OCI-LY1 (cell line): ENCODE data around the gene C5orf46.

ENCODE experiments used
- H2AFZ ChIP-seq: fragments of 200-600 bp; sonication (generic), shearing (Covaris generic); 2 replicates; pipeline ENCODE4 v1.6.0; 2014; ENCODE audit warnings: antibody characterized with exemption, mild to moderate bottlenecking, low read length
- H3F3A ChIP-seq: fragments of 200-600 bp; sonication (generic), shearing (Covaris generic); 2 replicates; pipeline ENCODE4 v1.6.0; 2014; ENCODE audit warnings: mild to moderate bottlenecking, antibody characterized with exemption, low read length, moderate library complexity; ENCODE audit not compliant: insufficient read depth
- H3K27ac ChIP-seq: fragments of 200-600 bp; sonication (generic); 2 replicates; pipeline ENCODE4 v1.5.1; 2014; ENCODE audit warnings: low read length, mixed run types, mild to moderate bottlenecking, low read depth; ENCODE audit not compliant: poor library complexity, severe bottlenecking
- H3K27me3 ChIP-seq: fragments of 200-600 bp; sonication (generic); 2 replicates; pipeline ENCODE4 v1.6.0; 2014; ENCODE audit warnings: antibody characterized with exemption, mild to moderate bottlenecking, low read length, moderate library complexity; ENCODE audit not compliant: insufficient read depth
- H3K36me3 ChIP-seq: fragments of 200-600 bp; sonication (generic); 2 replicates; pipeline ENCODE4 v1.6.1; 2014; ENCODE audit warnings: mild to moderate bottlenecking, antibody characterized with exemption, low read length, moderate library complexity, mixed read lengths; ENCODE audit not compliant: insufficient read depth
- H3K4me1 ChIP-seq: fragments of 200-600 bp; sonication (generic); 2 replicates; pipeline ENCODE4 v1.5.1; 2014; ENCODE audit warnings: mild to moderate bottlenecking, low read length, moderate library complexity; ENCODE audit not compliant: insufficient read depth, severe bottlenecking
- H3K4me2 ChIP-seq: fragments of 200-600 bp; sonication (generic), shearing (Covaris generic); 2 replicates; pipeline ENCODE4 v1.6.1; 2014; ENCODE audit warnings: low read length
- H3K4me3 ChIP-seq: fragments of 200-600 bp; sonication (generic); 2 replicates; pipeline ENCODE4 v1.5.1; 2014; ENCODE audit warnings: low read length, low read depth, mild to moderate bottlenecking, mixed read lengths; ENCODE audit not compliant: poor library complexity, severe bottlenecking
- H3K79me2 ChIP-seq: fragments of 200-600 bp; shearing (Covaris generic); 2 replicates; pipeline ENCODE4 v1.6.1; 2016; ENCODE audit warnings: mixed run types, low read length, mixed read lengths; ENCODE audit not compliant: insufficient read depth
- H3K9ac ChIP-seq: fragments of 200-600 bp; sonication (generic), shearing (Covaris generic); 2 replicates; pipeline ENCODE4 v1.6.1; 2014; ENCODE audit warnings: mild to moderate bottlenecking, low read length, mixed read lengths
- H3K9me2 ChIP-seq: fragments of 200-600 bp; sonication (generic), shearing (Covaris generic); 2 replicates; pipeline ENCODE4 v1.6.1; 2014; ENCODE audit warnings: low read depth, mild to moderate bottlenecking, low read length, mixed read lengths
- H3K9me3 ChIP-seq: fragments of 200-600 bp; shearing (Covaris generic); 2 replicates; pipeline ENCODE4 v1.6.1; 2014; ENCODE audit warnings: low read length, mixed read lengths
- H4K20me1 ChIP-seq: fragments of 200-600 bp; sonication (generic), shearing (Covaris generic); 2 replicates; pipeline ENCODE4 v1.6.0; 2016; ENCODE audit warnings: mild to moderate bottlenecking, low read length; ENCODE audit not compliant: insufficient read depth
- EZH2 ChIP-seq: fragments of 200-600 bp; sonication (generic), shearing (Covaris generic); IDR thresholded peaks from 2 replicates; pipeline ENCODE4 v1.8.0; 2017; ENCODE audit warnings: borderline replicate concordance, mixed run types, mild to moderate bottlenecking, antibody characterized with exemption, low read length, moderate library complexity, mixed read lengths
- TF ChIP-seq, protein P1 (sequence below): fragments of 200-600 bp; sonication (generic), shearing (Covaris generic); IDR thresholded peaks from 2 replicates; pipeline ENCODE4 v1.5.1; 2017; ENCODE audit warnings: mild to moderate bottlenecking, antibody characterized with exemption, low read length, moderate library complexity, mixed read lengths

Gene C5orf46

DNA sequence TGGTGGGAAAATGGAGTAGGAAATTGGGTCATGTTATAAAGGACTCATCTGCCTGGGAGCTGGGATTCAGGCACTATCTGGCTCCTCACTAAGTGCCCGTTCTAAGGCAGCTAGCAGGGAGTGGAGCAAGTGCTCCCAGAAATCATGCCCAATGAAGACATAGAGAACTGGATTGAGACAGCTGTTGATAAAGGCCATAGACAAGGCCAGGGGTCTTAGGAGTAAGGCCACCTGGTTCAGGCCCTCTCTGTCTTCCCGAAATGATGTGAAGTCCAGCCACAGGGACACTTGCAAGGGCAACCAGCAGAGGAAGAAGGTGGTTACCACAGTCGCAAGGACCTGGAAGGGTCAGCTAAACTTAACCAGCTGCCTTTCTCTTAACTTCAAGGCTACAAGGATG lies 54.8 kb downstream of the C5orf46 start:
- Histone ChIP-seq H3K9ac (no peak overlapping the region), H3K4me2 (no peak overlapping the region), H3K9me3 (no peaks in the 10 kb centered on the region), H3F3A (no peaks in the 10 kb centered on the region), H4K20me1 (no peaks in the 10 kb centered on the region), H3K4me3 (no peak overlapping the region), H3K4me1 (no peaks in the 10 kb centered on the region), H3K79me2 (no peaks in the 10 kb centered on the region), H2AFZ (no peak overlapping the region), H3K9me2 (no peaks in the 10 kb centered on the region), H3K27ac (no peak overlapping the region), H3K36me3 (no peaks in the 10 kb centered on the region), H3K27me3 (no peaks in the 10 kb centered on the region)
- TF ChIP-seq, protein P1, sequence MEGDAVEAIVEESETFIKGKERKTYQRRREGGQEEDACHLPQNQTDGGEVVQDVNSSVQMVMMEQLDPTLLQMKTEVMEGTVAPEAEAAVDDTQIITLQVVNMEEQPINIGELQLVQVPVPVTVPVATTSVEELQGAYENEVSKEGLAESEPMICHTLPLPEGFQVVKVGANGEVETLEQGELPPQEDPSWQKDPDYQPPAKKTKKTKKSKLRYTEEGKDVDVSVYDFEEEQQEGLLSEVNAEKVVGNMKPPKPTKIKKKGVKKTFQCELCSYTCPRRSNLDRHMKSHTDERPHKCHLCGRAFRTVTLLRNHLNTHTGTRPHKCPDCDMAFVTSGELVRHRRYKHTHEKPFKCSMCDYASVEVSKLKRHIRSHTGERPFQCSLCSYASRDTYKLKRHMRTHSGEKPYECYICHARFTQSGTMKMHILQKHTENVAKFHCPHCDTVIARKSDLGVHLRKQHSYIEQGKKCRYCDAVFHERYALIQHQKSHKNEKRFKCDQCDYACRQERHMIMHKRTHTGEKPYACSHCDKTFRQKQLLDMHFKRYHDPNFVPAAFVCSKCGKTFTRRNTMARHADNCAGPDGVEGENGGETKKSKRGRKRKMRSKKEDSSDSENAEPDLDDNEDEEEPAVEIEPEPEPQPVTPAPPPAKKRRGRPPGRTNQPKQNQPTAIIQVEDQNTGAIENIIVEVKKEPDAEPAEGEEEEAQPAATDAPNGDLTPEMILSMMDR: no peak
- no peak for TF ChIP-seq EZH2

DNA sequence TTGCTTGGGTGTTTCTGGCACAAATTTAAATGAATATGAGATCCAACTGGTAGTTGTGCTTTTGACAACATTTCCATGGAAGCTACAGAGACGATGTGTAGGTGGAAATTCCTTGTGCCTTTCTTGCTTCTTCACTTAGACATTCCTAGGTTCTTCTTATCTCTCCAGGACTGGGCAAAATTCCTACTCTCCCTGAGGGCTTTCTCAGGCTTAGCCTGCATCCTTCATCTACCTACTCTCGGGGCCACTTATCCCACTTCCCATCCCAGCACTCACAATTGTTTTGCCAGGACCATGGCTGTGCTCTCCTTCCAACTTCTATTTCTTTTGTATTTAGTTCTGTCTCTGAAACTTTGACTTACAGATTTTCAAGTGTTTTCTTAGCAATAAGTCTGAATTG lies 57.1 kb downstream of the C5orf46 start:
- Histone ChIP-seq H3K4me1 (no peaks in the 10 kb centered on the region), H3K36me3 (no peaks in the 10 kb centered on the region), H3K4me2 (no peak overlapping the region), H3K9ac (no peak overlapping the region), H3K27me3 (no peaks in the 10 kb centered on the region), H2AFZ (no peak overlapping the region), H3K4me3 (no peak overlapping the region), H3K27ac (no peak overlapping the region), H3K9me3 (no peaks in the 10 kb centered on the region), H3K9me2 (no peaks in the 10 kb centered on the region), H3K79me2 (no peaks in the 10 kb centered on the region), H3F3A (no peaks in the 10 kb centered on the region), H4K20me1 (no peaks in the 10 kb centered on the region)
- TF ChIP-seq, protein P1: no peak
- TF ChIP-seq EZH2: no peak

DNA sequence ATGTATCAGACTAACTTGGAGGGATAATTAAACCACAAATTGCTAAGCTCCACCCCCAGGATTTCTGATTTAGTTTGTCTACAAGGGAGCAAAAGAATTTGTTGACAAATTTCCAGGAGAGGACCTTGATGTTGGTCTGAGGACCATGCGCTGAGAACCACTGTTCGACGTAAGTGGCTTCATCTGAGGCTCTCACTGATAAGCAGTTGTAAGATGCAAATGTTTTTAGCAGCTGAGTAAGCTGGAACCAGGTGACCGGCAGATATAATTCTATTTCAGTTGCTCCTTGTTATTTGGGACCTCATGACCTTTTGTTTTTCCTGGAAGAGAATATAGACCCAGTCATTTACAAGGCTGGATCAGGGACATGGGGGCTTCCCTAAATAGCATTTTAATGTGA lies 60.7 kb downstream of the C5orf46 start:
- Histone ChIP-seq H3K9ac (no peak overlapping the region), H3K4me3 (no peak overlapping the region), H3K4me1 (no peaks in the 10 kb centered on the region), H3K27ac (no peak overlapping the region), H3K9me2 (no peaks in the 10 kb centered on the region), H2AFZ (no peak overlapping the region), H3K4me2 (no peak overlapping the region), H3K27me3 (no peaks in the 10 kb centered on the region), H3F3A (no peaks in the 10 kb centered on the region), H3K36me3 (no peaks in the 10 kb centered on the region), H4K20me1 (no peaks in the 10 kb centered on the region), H3K9me3 (no peaks in the 10 kb centered on the region), H3K79me2 (no peaks in the 10 kb centered on the region)
- TF ChIP-seq EZH2: no peak
- TF ChIP-seq, protein P1: no peak
